Nephron (organoid): Measurements from ENCODE around the gene STK32C.
"Not testable (repeated sequence)": the region's sequence is repeated elsewhere in the genome, so short reads cannot be mapped to it uniquely, and the experiment has no call there.

Experiments used
- H3K27ac Mint-ChIP-seq, 3 experiments: 2 replicates each; pipeline ENCODE4 v1.8.0; 2020; ENCODE audit warnings: mixed read lengths in 3 of 3, mild to moderate bottlenecking in 2 of 3, moderate library complexity in 1 of 3
- H3K27me3 Mint-ChIP-seq: 2 replicates; pipeline ENCODE4 v1.8.0; 2021; ENCODE audit warnings: low read depth, mild to moderate bottlenecking, moderate library complexity, mixed read lengths
- H3K36me3 Mint-ChIP-seq: 2 replicates; pipeline ENCODE4 v1.8.0; 2020; ENCODE audit warnings: low read depth, mixed read lengths
- H3K4me1 Mint-ChIP-seq: 2 replicates; pipeline ENCODE4 v1.8.0; 2020; ENCODE audit warnings: mixed read lengths
- H3K4me3 Mint-ChIP-seq, 3 experiments: 2 replicates each; pipeline ENCODE4 v1.8.0; 2020; ENCODE audit warnings: mild to moderate bottlenecking in 3 of 3, mixed read lengths in 3 of 3, moderate library complexity in 2 of 3
- H3K9me3 Mint-ChIP-seq: 2 replicates; pipeline ENCODE4 v1.8.0; 2020; ENCODE audit warnings: mixed read lengths
- TF ChIP-seq, protein P1 (sequence below), 3 experiments: fragments of 200-600 bp; sonication (generic); IDR thresholded peaks; one replicate each; pipeline ENCODE4 v1.5.0; 2021; ENCODE audit warnings: antibody characterized with exemption in 3 of 3; ENCODE audit not compliant: unreplicated experiment in 3 of 3

STK32C gene

DNA sequence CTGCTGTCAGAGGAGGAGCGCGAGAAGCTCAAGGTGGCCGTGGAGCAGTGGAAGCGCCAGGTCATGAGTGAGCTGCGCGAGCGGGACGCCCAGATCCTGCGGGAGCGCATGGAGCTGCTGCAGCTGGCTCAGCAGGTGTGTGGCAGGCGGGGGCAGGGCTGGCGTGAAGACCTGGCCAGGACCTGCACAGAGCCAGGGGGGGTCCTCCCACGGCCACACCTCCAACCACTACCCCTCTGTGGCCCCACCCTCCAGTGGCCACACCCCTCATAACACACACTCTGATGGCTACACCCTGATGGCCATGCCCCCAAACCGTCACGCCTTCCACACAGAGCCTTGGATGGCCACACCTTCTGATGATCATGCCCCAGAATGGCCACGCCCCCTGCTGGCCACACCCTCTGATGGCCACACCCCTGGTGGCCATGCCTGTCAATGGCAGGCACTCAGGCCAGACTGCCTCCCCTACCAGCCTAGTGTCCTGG lies 144.4 kb downstream of the STK32C start:
- peaks cover 20% of the 10 kb centered on the region for H3K27me3 Mint-ChIP-seq
- H3K9me3 Mint-ChIP-seq = no peaks in the 10 kb centered on the region
- TF ChIP-seq, protein P1, sequence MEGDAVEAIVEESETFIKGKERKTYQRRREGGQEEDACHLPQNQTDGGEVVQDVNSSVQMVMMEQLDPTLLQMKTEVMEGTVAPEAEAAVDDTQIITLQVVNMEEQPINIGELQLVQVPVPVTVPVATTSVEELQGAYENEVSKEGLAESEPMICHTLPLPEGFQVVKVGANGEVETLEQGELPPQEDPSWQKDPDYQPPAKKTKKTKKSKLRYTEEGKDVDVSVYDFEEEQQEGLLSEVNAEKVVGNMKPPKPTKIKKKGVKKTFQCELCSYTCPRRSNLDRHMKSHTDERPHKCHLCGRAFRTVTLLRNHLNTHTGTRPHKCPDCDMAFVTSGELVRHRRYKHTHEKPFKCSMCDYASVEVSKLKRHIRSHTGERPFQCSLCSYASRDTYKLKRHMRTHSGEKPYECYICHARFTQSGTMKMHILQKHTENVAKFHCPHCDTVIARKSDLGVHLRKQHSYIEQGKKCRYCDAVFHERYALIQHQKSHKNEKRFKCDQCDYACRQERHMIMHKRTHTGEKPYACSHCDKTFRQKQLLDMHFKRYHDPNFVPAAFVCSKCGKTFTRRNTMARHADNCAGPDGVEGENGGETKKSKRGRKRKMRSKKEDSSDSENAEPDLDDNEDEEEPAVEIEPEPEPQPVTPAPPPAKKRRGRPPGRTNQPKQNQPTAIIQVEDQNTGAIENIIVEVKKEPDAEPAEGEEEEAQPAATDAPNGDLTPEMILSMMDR (IDR thresholded peaks at IDR 0.05; ENCODE audit: unreplicated experiment in 3 of 3) = no peak
- peaks cover 7% of the 10 kb centered on the region for H3K4me1 Mint-ChIP-seq
- no peak overlapping the region for H3K4me3 Mint-ChIP-seq
- H3K27ac Mint-ChIP-seq = no peak overlapping the region
- H3K36me3 Mint-ChIP-seq = no peaks in the 10 kb centered on the region

DNA sequence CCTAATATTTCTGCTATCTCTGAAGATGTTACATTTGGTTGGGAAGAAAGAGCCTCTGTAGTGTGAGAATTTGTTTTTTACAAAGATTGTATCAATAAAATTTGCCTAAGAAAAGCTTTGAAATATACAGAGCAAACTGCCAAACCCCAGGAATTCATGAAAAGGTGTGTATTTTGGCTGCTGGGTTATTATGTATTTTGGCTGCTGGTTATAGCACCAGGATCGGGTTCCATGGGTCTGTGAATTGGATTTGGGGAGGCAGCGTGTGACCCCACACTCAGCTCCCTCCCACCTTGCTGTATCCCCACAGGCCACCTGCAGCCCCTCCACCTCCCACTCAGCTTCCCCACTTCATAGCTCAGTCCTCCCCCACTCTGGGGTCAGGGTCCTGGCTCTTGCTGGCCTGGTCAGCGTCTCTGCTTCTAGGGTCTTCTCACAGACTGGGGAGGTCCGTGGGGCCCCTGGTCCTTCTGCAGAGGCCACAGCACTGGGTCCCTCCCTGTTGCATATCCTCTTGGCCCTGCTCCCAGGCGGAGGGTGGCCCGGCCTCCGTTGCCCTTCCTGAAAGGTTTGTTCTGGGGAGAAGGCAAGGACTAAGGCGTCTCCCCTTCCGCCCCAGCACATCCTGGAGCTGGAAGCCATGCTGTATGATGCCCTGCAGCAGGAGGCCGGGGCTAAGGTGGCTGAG lies 145.0 kb downstream of the STK32C start:
- Mint-ChIP-seq H3K27ac (no peak overlapping the region), H3K4me1 (peaks cover 7% of the 10 kb centered on the region), H3K27me3 (peaks cover 20% of the 10 kb centered on the region), H3K36me3 (no peaks in the 10 kb centered on the region), H3K9me3 (no peaks in the 10 kb centered on the region), H3K4me3 (no peak overlapping the region)
- TF ChIP-seq, protein P1 (IDR thresholded peaks at IDR 0.05; ENCODE audit: unreplicated experiment in 3 of 3) = no peak

DNA sequence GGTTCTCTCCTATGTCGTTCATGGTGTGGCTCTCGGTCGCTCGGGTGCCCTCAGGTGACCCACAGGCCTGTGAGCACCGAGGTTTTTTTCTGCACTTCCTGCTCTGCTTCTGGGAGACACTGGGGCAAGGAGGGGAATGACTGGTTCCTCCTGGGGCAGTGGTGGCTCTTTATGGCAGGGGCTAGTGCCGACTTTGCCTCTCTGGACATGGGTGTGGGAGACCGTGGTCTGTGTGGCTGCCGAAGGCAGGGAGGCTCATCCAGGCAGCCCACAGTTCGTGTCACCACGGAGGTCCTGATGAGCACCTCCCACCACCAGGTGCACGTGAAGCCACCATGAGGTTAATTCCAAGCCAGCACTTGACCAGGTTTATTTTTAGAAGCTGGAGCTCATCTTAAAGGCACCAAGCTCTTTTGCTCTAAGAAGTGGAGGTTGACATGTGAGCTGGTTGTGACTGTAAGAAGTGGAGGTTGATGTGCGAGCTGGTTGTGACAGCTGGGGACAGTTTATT lies 145.7 kb downstream of the STK32C start:
- Mint-ChIP-seq H3K9me3 (no peaks in the 10 kb centered on the region), H3K27me3 (peaks cover 25% of the 10 kb centered on the region), H3K4me3 (no peak overlapping the region), H3K27ac (no peak overlapping the region), H3K4me1 (peaks cover 7% of the 10 kb centered on the region), H3K36me3 (no peaks in the 10 kb centered on the region)
- TF ChIP-seq, protein P1 (IDR thresholded peaks at IDR 0.05; ENCODE audit: unreplicated experiment in 3 of 3) = no peak

DNA sequence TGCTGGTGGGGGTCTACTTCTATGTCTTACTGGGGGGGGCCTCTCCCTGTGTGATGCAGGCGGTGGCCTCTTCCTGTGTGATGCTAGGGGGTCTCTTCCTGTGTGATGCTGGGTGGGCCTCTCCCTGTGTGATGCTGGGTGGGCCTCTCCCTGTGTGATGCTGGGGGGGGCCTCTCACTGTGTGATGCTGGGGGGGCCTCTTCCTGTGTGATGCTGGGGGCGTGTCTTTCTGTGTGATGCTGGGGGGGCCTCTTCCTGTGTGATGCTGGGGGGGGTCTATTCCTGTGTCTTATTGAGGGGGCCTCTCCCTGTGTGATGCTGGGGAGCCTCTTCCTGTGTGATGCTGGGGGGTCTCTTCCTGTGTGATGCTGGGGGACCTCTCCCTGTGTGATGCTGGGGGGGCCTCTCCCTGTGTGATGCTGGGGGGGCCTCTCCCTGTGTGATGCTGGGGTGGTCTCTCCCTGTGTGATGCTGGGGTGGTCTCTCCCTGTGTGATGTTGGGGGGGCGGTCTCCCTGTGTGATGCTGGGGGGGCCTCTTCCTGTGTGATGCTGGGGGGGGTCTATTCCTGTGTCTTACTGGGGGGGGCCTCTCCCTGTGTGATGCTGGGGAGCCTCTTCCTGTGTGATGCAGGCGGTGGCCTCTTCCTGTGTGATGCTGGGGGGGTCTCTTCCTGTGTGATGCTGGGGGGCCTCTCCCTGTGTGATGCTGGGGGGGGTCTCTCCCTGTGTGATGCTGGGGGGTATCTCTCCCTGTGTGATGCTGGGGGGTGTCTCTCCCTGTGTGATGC lies 146.7 kb downstream of the STK32C start:
- not testable (repeated sequence) for H3K4me1 Mint-ChIP-seq, H3K27ac Mint-ChIP-seq, H3K9me3 Mint-ChIP-seq, H3K4me3 Mint-ChIP-seq, H3K36me3 Mint-ChIP-seq
- peaks cover 18% of the 10 kb centered on the region for H3K27me3 Mint-ChIP-seq

DNA sequence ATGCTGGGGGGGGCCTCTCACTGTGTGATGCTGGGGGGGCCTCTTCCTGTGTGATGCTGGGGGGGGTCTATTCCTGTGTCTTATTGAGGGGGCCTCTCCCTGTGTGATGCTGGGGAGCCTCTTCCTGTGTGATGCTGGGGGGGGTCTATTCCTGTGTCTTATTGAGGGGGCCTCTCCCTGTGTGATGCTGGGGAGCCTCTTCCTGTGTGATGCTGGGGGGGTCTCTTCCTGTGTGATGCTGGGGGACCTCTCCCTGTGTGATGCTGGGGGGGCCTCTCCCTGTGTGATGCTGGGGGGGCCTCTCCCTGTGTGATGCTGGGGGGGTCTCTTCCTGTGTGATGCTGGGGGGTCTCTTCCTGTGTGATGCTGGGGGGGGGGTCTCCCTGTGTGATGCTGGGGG lies 147.5 kb downstream of the STK32C start:
- H3K27me3 Mint-ChIP-seq = peaks cover 15% of the 10 kb centered on the region
- H3K36me3 Mint-ChIP-seq, H3K27ac Mint-ChIP-seq, H3K4me1 Mint-ChIP-seq, H3K4me3 Mint-ChIP-seq, H3K9me3 Mint-ChIP-seq: not testable (repeated sequence)

DNA sequence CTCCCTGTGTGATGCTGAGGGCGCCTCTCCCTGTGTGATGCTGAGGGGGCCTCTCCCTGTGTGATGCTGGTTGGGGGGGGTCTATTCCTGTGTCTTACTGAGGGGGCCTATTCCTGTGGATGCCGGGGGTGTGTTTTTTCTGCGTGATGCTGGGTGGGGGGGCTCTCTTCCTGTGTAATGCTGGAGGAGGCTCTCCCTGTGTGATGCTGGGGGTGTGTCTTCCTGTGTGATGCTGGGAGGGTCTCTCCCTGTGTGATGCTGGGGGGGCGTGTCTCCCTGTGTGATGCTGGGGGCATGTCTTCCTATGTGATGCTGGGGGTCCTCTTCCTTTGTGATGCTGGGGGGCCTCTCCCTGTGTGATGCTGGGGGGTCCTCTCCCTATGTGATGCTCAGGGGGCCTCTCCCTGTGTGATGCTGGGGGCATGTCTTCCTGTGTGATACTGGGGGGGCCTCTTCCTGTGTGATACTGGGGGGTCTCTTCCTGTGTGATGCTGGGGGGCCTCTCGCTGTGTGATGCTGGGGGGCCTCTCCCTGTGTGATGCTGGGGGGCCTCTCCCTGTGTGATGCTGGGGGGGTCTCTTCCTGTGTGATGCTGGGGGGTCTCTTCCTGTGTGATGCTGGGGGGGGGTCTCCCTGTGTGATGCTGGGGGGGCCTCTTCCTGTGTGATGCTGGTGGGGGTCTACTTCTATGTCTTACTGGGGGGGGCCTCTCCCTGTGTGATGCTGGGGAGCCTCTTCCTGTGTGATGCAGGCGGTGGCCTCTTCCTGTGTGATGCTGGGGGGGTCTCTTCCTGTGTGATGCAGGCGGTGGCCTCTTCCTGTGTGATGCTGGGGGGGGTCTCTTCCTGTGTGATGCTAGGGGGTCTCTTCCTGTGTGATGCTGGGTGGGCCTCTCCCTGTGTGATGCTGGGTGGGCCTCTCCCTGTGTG lies 148.2 kb downstream of the STK32C start:
- H3K4me1 Mint-ChIP-seq, H3K4me3 Mint-ChIP-seq, H3K36me3 Mint-ChIP-seq, H3K9me3 Mint-ChIP-seq, H3K27ac Mint-ChIP-seq: not testable (repeated sequence)
- peaks cover 15% of the 10 kb centered on the region for H3K27me3 Mint-ChIP-seq

DNA sequence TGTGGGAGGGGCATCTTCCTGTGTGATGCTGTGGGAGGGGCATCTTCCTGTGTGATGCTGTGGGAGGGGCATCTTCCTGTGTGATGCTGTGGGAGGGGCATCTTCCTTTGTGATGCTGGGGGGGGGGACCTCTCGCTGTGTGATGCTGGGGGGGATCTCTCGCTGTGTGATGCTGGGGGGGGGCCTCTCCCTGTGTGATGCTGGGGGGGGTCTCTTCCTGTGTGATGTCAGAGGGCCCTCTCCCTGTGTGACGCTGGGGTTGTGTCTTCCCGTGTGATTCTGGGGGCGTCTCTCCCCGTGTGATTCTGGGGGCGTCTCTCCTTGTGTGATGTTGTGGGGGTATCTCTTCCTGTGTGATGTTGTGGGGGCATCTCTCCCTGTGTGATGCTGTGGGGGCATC lies 148.9 kb downstream of the STK32C start:
- H3K4me3 Mint-ChIP-seq = no peak overlapping the region
- no peaks in the 10 kb centered on the region for H3K9me3 Mint-ChIP-seq
- no peaks in the 10 kb centered on the region for H3K36me3 Mint-ChIP-seq
- no peak overlapping the region for H3K27ac Mint-ChIP-seq
- TF ChIP-seq, protein P1 (IDR thresholded peaks at IDR 0.05; ENCODE audit: unreplicated experiment in 3 of 3) = no peak
- peaks cover 15% of the 10 kb centered on the region for H3K27me3 Mint-ChIP-seq
- peaks cover 7% of the 10 kb centered on the region for H3K4me1 Mint-ChIP-seq
